K562 (cell line): Measurements from ENCODE around the gene HNRNPF. TPM values are rescaled to one million over a fixed set of nuclear protein-coding genes. Genes with fewer than 3 reads are reported as not detected.

Source experiments
- BHLHE40 ChIP-seq: IDR thresholded peaks from 2 replicates; pipeline ENCODE4 v1.6.1; 2011; ENCODE audit warnings: low read length, improper control_type of control experiment
- FOXK1 ChIP-seq: sonication (generic); formaldehyde crosslinking; IDR thresholded peaks from 2 replicates; pipeline ENCODE4 v1.8.0; 2022; ENCODE audit warnings: missing genetic modification reagents, mild to moderate bottlenecking, borderline replicate concordance
- GTF3C2 ChIP-seq: IDR thresholded peaks from 3 replicates; pipeline ENCODE4 v1.6.1; 2011; ENCODE audit warnings: borderline replicate concordance, mild to moderate bottlenecking, moderate library complexity; ENCODE audit not compliant: insufficient read length; ENCODE audit errors: extremely low read depth
- HMGXB4 ChIP-seq: sonication (generic); formaldehyde crosslinking; IDR thresholded peaks from 2 replicates; pipeline ENCODE4 v1.8.1; 2023; ENCODE audit warnings: mild to moderate bottlenecking, missing genetic modification reagents
- HNRNPK ChIP-seq: fragments of 200-400 bp; formaldehyde crosslinking; IDR thresholded peaks from one replicate; pipeline ENCODE4 v1.6.1; 2018; ENCODE audit warnings: mild to moderate bottlenecking, low read depth, low read length; ENCODE audit not compliant: poor library complexity, severe bottlenecking
- MAFG ChIP-seq: fragments of 450-650 bp; conservative IDR thresholded peaks from 2 replicates; pipeline ENCODE4 v1.6.1; 2016; ENCODE audit warnings: missing genetic modification characterization, missing compliant biosample characterization
- NCOA1 ChIP-seq: fragments of 450-650 bp; IDR thresholded peaks from 2 replicates; pipeline ENCODE4 v1.6.1; 2016; ENCODE audit warnings: low read depth
- RNF219 ChIP-seq: fragments of 250-450 bp; sonication (Bioruptor Pico); IDR thresholded peaks from 2 replicates; pipeline ENCODE4 v1.5.0; 2022; ENCODE audit warnings: mild to moderate bottlenecking
- STAT5B ChIP-seq: fragments of 250-450 bp; sonication (Bioruptor Pico); IDR thresholded peaks from 2 replicates; pipeline ENCODE4 v1.8.0; 2021; ENCODE audit warnings: mild to moderate bottlenecking, inconsistent platforms
- UBTF ChIP-seq, 2 experiments: IDR thresholded peaks; 2 replicates each; pipeline ENCODE4 v1.6.1; 2012; ENCODE audit warnings: improper control_type of control experiment in 2 of 2, low read depth in 2 of 2, low read length in 2 of 2, borderline replicate concordance in 1 of 2
- ZHX1 ChIP-seq: fragments of 150-350 bp; conservative IDR thresholded peaks from 2 replicates; pipeline ENCODE4 v1.6.1; 2014; ENCODE audit warnings: low read length
- ZNF165 ChIP-seq: fragments of 250-450 bp; sonication (Bioruptor Pico); IDR thresholded peaks from 2 replicates; pipeline ENCODE4 v1.4.0; 2020; ENCODE audit warnings: borderline replicate concordance
- polyA plus RNA-seq, 8 experiments: library from polyadenylated mRNA; depleted of rRNA in 4 of 8; stranded (reverse) in 5 of 8; unstranded in 3 of 8; fragments of >200 nt; fragmentation: Nextera tagmentation in 2 of 8; fragmentation: Illumina TruSeq in 1 of 8; extraction: Ambion mirVana in 2 of 8; extraction: Trizol in 1 of 8; gene quantifications; 2 replicates each; pipeline versions ENCODE4 v1.2.1 to v1.2.3, GENCODE V29; 2011 to 2014; ENCODE audit warnings: inconsistent platforms in 1 of 8, missing spikeins in 1 of 8
- total RNA-seq, 7 experiments: library from RNA; depleted of rRNA in 6 of 7; stranded (reverse); fragments of >200 nt in 6 of 7; fragmentation: Illumina TruSeq in 2 of 7; extraction: Trizol in 2 of 7; gene quantifications; 2 replicates each; pipeline versions ENCODE4 v1.2.1 to v1.2.3, GENCODE V29; 2011 to 2021; ENCODE audit warnings: low replicate concordance in 1 of 7

HNRNPF gene
- total and polyA plus RNA-seq, 9 of the 15 experiments (the other 6 are each of a cell fraction or from before 2014, with no cell fraction given): 192 to 489 (median 416) TPM

- TF ChIP-seq HMGXB4: 0 out of 2 replicates have a peak, but pooled peaks have one; percentile 7
- no peak for TF ChIP-seq ZNF165 (CRISPR knock-in tag)
- TF ChIP-seq RNF219 (CRISPR knock-in tag): no peak
- TF ChIP-seq ZHX1: no peak
- TF ChIP-seq BHLHE40: peak; percentile 98
- no peak for TF ChIP-seq MAFG
- peak; percentile 58 for TF ChIP-seq NCOA1
- TF ChIP-seq HNRNPK: no peak
- TF ChIP-seq UBTF (IDR thresholded peaks at IDR 0.05; ENCODE audit: borderline replicate concordance in 1 of 2, low read depth in 2 of 2, low read length in 2 of 2): peak in 1 of 2 experiments; percentile 37; a peak in 1 of 4 replicates
- no peak for TF ChIP-seq GTF3C2
- no peak for TF ChIP-seq STAT5B
- TF ChIP-seq FOXK1: peak; percentile 96; the same call in 1 of the 2 replicates
Observed at GRCh38 chr10:43407576-43408330, 1.2 kb downstream of the HNRNPF start (continued).
